HCT116 (cell line): ENCODE measurements around the gene CD109. TPM values are rescaled to one million over a fixed set of nuclear protein-coding genes. Genes with fewer than 3 reads are reported as not detected.

Experiments used
- ATAC-seq: fragments of 200-7000 bp; cut with Tn5 transposase; 2 replicates; pipeline ENCODE4 v1.9.1; 2020; ENCODE audit warnings: mild to moderate bottlenecking, moderate library complexity
- BruUV-seq: library from RNA; stranded (reverse); fragments of 400-500 nt; replicated peaks from 2 replicates; lab custom pipeline; 2021; lab: Mats Ljungman, UMichigan
- CTCF ChIA-PET: fragments of 300-600 bp; sonication (Branson Sonifier 250); formaldehyde crosslinking; loops from one replicate; lab custom pipeline; 2021; ENCODE audit warnings: antibody characterized with exemption; lab: Charles Lee
- POLR2A ChIA-PET: fragments of 300-600, 350-600 bp; sonication (Branson Sonifier 250); formaldehyde crosslinking; loops from one replicate; lab custom pipeline; 2021; ENCODE audit warnings: antibody characterized with exemption; lab: Charles Lee
- RAD21 ChIA-PET, 2 experiments: fragments of 300-600 bp; sonication (Branson Sonifier 250); formaldehyde crosslinking; loops; one replicate each; lab custom pipeline; 2023; ENCODE audit warnings: low total read pairs in 2 of 2; ENCODE audit not compliant: uncharacterized antibody in 2 of 2, unreplicated experiment in 2 of 2, low non-redundant PET in 1 of 2; lab: Charles Lee
- DNase-seq: peaks from one replicate; pipeline ENCODE4 v3.0.0-alpha.2; 2010; ENCODE audit warnings: low read depth, low spot score
- H2AFZ ChIP-seq: fragments of 200-600 bp; shearing (Covaris generic), sonication (generic); 2 replicates; pipeline ENCODE4 v1.6.1; 2017; ENCODE audit warnings: low read depth, mixed run types, mixed read lengths, antibody characterized with exemption, low read length; ENCODE audit not compliant: poor library complexity, severe bottlenecking
- H3K27ac ChIP-seq: 2 replicates; pipeline ENCODE4 v1.5.1; 2012; ENCODE audit warnings: low read depth, low read length
- H3K27me3 ChIP-seq: fragments of 200-600 bp; sonication (generic); 2 replicates; pipeline ENCODE4 v1.6.1; 2016; ENCODE audit warnings: mixed run types, low read length, mixed read lengths; ENCODE audit not compliant: insufficient read depth
- H3K36me3 ChIP-seq, 2 experiments: fragments of 200-500 bp in 1 of 2; fragments of 200-600 bp in 1 of 2; sonication (Bioruptor generic) in 1 of 2; sonication (generic) in 1 of 2; 2 replicates each; pipeline versions ENCODE4 v1.5.1 to v1.6.1; 2014 to 2016; ENCODE audit warnings: low read length in 2 of 2, inconsistent platforms in 1 of 2, mixed read lengths in 1 of 2, mixed run types in 1 of 2; ENCODE audit not compliant: insufficient read depth in 2 of 2, control insufficient read depth in 1 of 2
- H3K4me1 ChIP-seq, 2 experiments: fragments of 200-600 bp in 1 of 2; sonication (generic) in 1 of 2; 2 replicates each; pipeline versions ENCODE4 v1.5.1 to v1.6.1; 2012 to 2017; ENCODE audit warnings: low read length in 2 of 2, inconsistent platforms in 1 of 2, mild to moderate bottlenecking in 1 of 2, mixed read lengths in 1 of 2, mixed run types in 1 of 2, moderate library complexity in 1 of 2; ENCODE audit not compliant: insufficient read depth in 2 of 2, control insufficient read depth in 1 of 2
- H3K4me2 ChIP-seq: fragments of 200-600 bp; sonication (generic); 2 replicates; pipeline ENCODE4 v1.6.1; 2017; ENCODE audit warnings: mixed run types, low read length, mixed read lengths
- H3K4me3 ChIP-seq, 2 experiments: fragments of 200-600 bp in 1 of 2; sonication (generic) in 1 of 2; replicated peaks in 1 of 2; 2 replicates each; pipeline ENCODE4 v1.5.1; 2011 to 2016; ENCODE audit warnings: low read length in 2 of 2, control low read depth in 1 of 2, low read depth in 1 of 2, mild to moderate bottlenecking in 1 of 2, mixed read lengths in 1 of 2, mixed run types in 1 of 2
- H3K79me2 ChIP-seq: fragments of 200-600 bp; sonication (generic); 2 replicates; pipeline ENCODE4 v1.6.1; 2017; ENCODE audit warnings: mild to moderate bottlenecking, mixed run types, low read length, moderate library complexity, mixed read lengths; ENCODE audit not compliant: insufficient read depth
- H3K9ac ChIP-seq: fragments of 200-600 bp; sonication (generic); 2 replicates; pipeline ENCODE4 v1.6.1; 2016; ENCODE audit warnings: low read length, mixed read lengths
- H3K9me2 ChIP-seq: fragments of 200-600 bp; sonication (generic), shearing (Covaris generic); 2 replicates; pipeline ENCODE4 v1.6.1; 2017; ENCODE audit warnings: mixed run types, mild to moderate bottlenecking, moderate library complexity; ENCODE audit not compliant: insufficient read depth
- H3K9me3 ChIP-seq, 2 experiments: fragments of 200-500 bp in 1 of 2; fragments of 200-600 bp in 1 of 2; sonication (Bioruptor generic) in 1 of 2; sonication (generic) in 1 of 2; 2 replicates each; pipeline ENCODE4 v1.6.1; 2014 to 2017; ENCODE audit warnings: low read length in 2 of 2, mixed read lengths in 2 of 2, inconsistent platforms in 1 of 2, low read depth in 1 of 2, mild to moderate bottlenecking in 1 of 2, mixed run types in 1 of 2, moderate library complexity in 1 of 2; ENCODE audit not compliant: control insufficient read depth in 1 of 2, insufficient read depth in 1 of 2
- H4K20me1 ChIP-seq: fragments of 200-600 bp; sonication (generic), shearing (Covaris generic); 2 replicates; pipeline ENCODE4 v1.6.1; 2017; ENCODE audit warnings: mixed run types, mild to moderate bottlenecking, moderate library complexity; ENCODE audit not compliant: insufficient read depth
- ATF3 ChIP-seq: IDR thresholded peaks from 2 replicates; pipeline ENCODE4 v1.6.1; 2012
- CBX3 ChIP-seq: IDR thresholded peaks from 2 replicates; pipeline ENCODE4 v1.6.1; 2012; ENCODE audit warnings: low read depth
- CEBPB ChIP-seq: IDR thresholded peaks from 2 replicates; pipeline ENCODE4 v1.6.1; 2012; ENCODE audit warnings: low read depth
- EGR1 ChIP-seq: IDR thresholded peaks from 2 replicates; pipeline ENCODE4 v1.6.1; 2012; ENCODE audit warnings: low read depth
- ELF1 ChIP-seq: IDR thresholded peaks from 2 replicates; pipeline ENCODE4 v1.6.1; 2012; ENCODE audit warnings: low read depth, borderline replicate concordance
- EZH2 ChIP-seq: fragments of 200-600 bp; sonication (generic); IDR thresholded peaks from 2 replicates; pipeline ENCODE4 v1.6.1; 2017; ENCODE audit warnings: antibody characterized with exemption, mixed run types
- EZH2phosphoT487 ChIP-seq: fragments of 200-600 bp; IDR thresholded peaks from 2 replicates; pipeline ENCODE4 v1.6.1; 2018; ENCODE audit warnings: antibody characterized with exemption, borderline replicate concordance
- RAD21 ChIP-seq: IDR thresholded peaks from 2 replicates; pipeline ENCODE4 v1.6.1; 2012; ENCODE audit warnings: low read depth, mild to moderate bottlenecking
- REST ChIP-seq: IDR thresholded peaks from 2 replicates; pipeline ENCODE4 v1.6.1; 2012; ENCODE audit warnings: low read depth
- SP1 ChIP-seq: IDR thresholded peaks from 2 replicates; pipeline ENCODE4 v1.6.1; 2012; ENCODE audit warnings: low read depth
- SRF ChIP-seq: IDR thresholded peaks from 2 replicates; pipeline ENCODE4 v1.6.1; 2012; ENCODE audit warnings: low read depth
- YY1 ChIP-seq: IDR thresholded peaks from 2 replicates; pipeline ENCODE4 v1.6.1; 2011; ENCODE audit warnings: low read length, low read depth, moderate library complexity, mild to moderate bottlenecking; ENCODE audit not compliant: insufficient replicate concordance; ENCODE audit errors: extremely low read depth
- ZFX ChIP-seq: fragments of 450-650 bp; IDR thresholded peaks from 2 replicates; pipeline ENCODE4 v1.6.1; 2017
- intact Hi-C: fragments of 100-400 bp; cut with micrococcal nuclease; formaldehyde crosslinking; loops from 2 replicates; pipeline ENCODE4 v1.10.0; 2022
- total RNA-seq: library from RNA; stranded (reverse); gene quantifications from one replicate; pipeline ENCODE4 v1.2.1, GENCODE V29; 2021; ENCODE audit not compliant: unreplicated experiment

Gene CD109
- total RNA-seq, 1 experiment from 2014 or later, result 42.1 TPM

GRCh38 chr6:73858376-73858775, 162.4 kb downstream of the CD109 start:
- ATAC-seq, result no peak
- BruUV-seq, result no TSS peak
- H3K9me2 ChIP-seq, result no peaks in the 10 kb centered on the region; the same call in 1 of the 2 replicates
- no peaks in the 10 kb centered on the region for H3K9me3 ChIP-seq
- H2AFZ ChIP-seq, result no peak overlapping the region
- ChIA-PET CTCF (interaction anchor here (1.6 kb wide), 1 partner anchor 1351 kb away, joined by 4 read pairs; no protein-coding TSS in a partner anchor), POLR2A (no interaction called here)
- H3K36me3 ChIP-seq, result no peaks in the 10 kb centered on the region
- no peaks in the 10 kb centered on the region for H4K20me1 ChIP-seq
- no peaks in the 10 kb centered on the region for H3K79me2 ChIP-seq
- no peaks in the 10 kb centered on the region for H3K27me3 ChIP-seq
- TF ChIP-seq CEBPB, result no peak
- TF ChIP-seq YY1, result no peak
- no peak for TF ChIP-seq SP1
- TF ChIP-seq ZFX, result no peak
- TF ChIP-seq, all 23 proteins: peak for 0
- intact Hi-C loops, result no loop called here
- Histone ChIP-seq H3K27ac (no peak overlapping the region), H3K4me1 (no peaks in the 10 kb centered on the region), H3K9ac (no peak overlapping the region), H3K4me3 (no peak overlapping the region), H3K4me2 (no peak overlapping the region)
- no peak for DNase-seq
- RAD21 ChIA-PET, result no interaction called here

- ChIA-PET POLR2A (no interaction called here), CTCF (interaction anchor here (1.0 kb wide), 1 partner anchor 1349 kb away, joined by 3 read pairs; no protein-coding TSS in a partner anchor), RAD21 (no interaction called here)
- Histone ChIP-seq H3K27ac (no peak overlapping the region), H2AFZ (no peak overlapping the region), H3K4me3 (no peak overlapping the region), H3K4me2 (no peak overlapping the region), H3K27me3 (no peaks in the 10 kb centered on the region), H3K9ac (no peak overlapping the region), H3K9me2 (no peaks in the 10 kb centered on the region; the same call in 1 of the 2 replicates), H3K79me2 (no peaks in the 10 kb centered on the region), H3K4me1 (no peaks in the 10 kb centered on the region), H3K36me3 (no peaks in the 10 kb centered on the region), H4K20me1 (no peaks in the 10 kb centered on the region), H3K9me3 (no peaks in the 10 kb centered on the region)
- no TSS peak for BruUV-seq
- TF ChIP-seq RAD21 (no peak), YY1 (no peak), EGR1 (no peak), EZH2 (no peak), SRF (no peak), EZH2phosphoT487 (no peak), ZFX (no peak), ELF1 (no peak), ATF3 (no peak), CBX3 (no peak), REST (no peak)
- ATAC-seq (no peak), DNase-seq (no peak)
- intact Hi-C loops, result no loop called here
Measured at GRCh38 chr6:73860303-73860702, 164.3 kb downstream of the CD109 start.
